Measurements from ENCODE around the gene CREB3L4.

GRCh38 chr1:154019269-154019668, 51.6 kb downstream of the CREB3L4 start:
- TF ChIP-seq, protein P1, sequence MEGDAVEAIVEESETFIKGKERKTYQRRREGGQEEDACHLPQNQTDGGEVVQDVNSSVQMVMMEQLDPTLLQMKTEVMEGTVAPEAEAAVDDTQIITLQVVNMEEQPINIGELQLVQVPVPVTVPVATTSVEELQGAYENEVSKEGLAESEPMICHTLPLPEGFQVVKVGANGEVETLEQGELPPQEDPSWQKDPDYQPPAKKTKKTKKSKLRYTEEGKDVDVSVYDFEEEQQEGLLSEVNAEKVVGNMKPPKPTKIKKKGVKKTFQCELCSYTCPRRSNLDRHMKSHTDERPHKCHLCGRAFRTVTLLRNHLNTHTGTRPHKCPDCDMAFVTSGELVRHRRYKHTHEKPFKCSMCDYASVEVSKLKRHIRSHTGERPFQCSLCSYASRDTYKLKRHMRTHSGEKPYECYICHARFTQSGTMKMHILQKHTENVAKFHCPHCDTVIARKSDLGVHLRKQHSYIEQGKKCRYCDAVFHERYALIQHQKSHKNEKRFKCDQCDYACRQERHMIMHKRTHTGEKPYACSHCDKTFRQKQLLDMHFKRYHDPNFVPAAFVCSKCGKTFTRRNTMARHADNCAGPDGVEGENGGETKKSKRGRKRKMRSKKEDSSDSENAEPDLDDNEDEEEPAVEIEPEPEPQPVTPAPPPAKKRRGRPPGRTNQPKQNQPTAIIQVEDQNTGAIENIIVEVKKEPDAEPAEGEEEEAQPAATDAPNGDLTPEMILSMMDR (conservative IDR thresholded peaks at IDR 0.05 in 1 of 2, IDR thresholded peaks at IDR 0.05 in 1 of 2; ENCODE audit: extremely low read depth in 1 of 2, insufficient read depth in 1 of 2, low read depth in 1 of 2, low read length in 2 of 2) = no peak
- no peak for TF ChIP-seq EZH2 (IDR thresholded peaks at IDR 0.05; ENCODE audit: borderline replicate concordance, low read length)
